ENCODE data around the gene NDUFB6. TPM values are rescaled to one million over a fixed set of nuclear protein-coding genes. Genes with fewer than 3 reads are reported as not detected.

The NDUFB6 gene
- total RNA-seq, result 71.3 and 75.8 TPM in 2 replicates

GRCh38 chr9:32572900-32573523 is at the start of gene NDUFB6:
NDUFB6 (minus strand) TSS chr9:32573159; CDS start chr9:32573060, 99 bp downstream.

DNA sequence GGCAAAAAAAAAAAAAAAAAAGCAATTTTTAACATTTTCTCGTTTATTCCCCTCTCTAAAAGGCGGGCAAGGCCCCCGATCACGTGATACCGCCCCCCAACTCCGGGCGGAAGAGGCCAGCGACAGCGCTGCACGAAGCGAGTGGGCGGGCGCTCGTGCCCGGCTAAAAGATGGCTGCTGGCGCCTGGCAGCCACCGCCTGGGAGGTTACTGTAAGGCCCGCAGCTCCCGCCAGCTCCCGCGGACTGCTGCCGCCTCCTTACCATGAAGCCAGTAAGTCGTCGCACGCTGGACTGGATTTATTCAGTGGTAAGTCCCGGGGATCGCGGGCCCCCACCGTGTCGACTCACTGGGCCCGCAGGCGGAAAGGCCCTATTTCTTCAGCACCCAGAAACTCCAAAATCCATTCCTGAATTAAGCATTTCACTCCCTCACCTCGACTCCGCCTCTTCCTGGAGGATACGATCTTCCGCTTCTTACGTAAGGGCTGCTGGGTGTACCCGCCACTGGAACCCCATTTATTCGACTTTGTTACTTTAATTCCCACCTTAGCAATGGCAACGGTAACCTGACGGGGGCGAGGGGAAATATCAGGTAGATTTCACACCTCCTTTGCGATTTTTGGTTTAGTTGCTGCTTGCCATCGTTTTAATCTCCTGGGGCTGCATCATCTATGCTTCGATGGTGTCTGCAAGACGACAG is 20.6 kb downstream of the NDUFB6 start, which contains the start of the genes SMIM27 and TOPORS:
TSS of gene SMIM27 (plus strand) at position 156 of the 701 bp plus-strand sequence. CDS start at position 264, 108 bp downstream.
TSS of gene TOPORS (minus strand) at position 415 of the 701 bp plus-strand sequence. CDS start at position 265, 150 bp downstream.

GRCh38 chr9:32526041-32526706 is 46.8 kb downstream of the NDUFB6 start, which contains the start of gene RIGI:
RIGI (minus strand) TSS chr9:32526196; CDS start chr9:32526166, 30 bp downstream.

Other genes starting within 250 kb of the NDUFB6 start
- 36.2 and 63.7 TPM in 2 replicates for gene ACO1, start 188.5 kb downstream of the NDUFB6 start, total RNA-seq
- 17.8 and 19.4 TPM in 2 replicates for gene RIGI, start 47.0 kb downstream of the NDUFB6 start, total RNA-seq
- 2.2 and 2.3 TPM in 2 replicates for gene SMIM27, start 20.8 kb downstream of the NDUFB6 start, total RNA-seq
- 31.2 and 32.9 TPM in 2 replicates for gene TOPORS, start 20.6 kb downstream of the NDUFB6 start, total RNA-seq
- gene TAF1L, start 62.5 kb upstream of the NDUFB6 start, total RNA-seq, result under 0.01 TPM in 2 replicates
- not detected in 2 replicates for gene TMEM215, start 210.4 kb upstream of the NDUFB6 start, total RNA-seq

Measured in endothelial cell of coronary artery (primary cell).